Measurements from ENCODE around the gene CD68.
A peak's percentile ranks its signal among the peaks of the same experiment; 100 is the strongest.

Gene CD68

DNA sequence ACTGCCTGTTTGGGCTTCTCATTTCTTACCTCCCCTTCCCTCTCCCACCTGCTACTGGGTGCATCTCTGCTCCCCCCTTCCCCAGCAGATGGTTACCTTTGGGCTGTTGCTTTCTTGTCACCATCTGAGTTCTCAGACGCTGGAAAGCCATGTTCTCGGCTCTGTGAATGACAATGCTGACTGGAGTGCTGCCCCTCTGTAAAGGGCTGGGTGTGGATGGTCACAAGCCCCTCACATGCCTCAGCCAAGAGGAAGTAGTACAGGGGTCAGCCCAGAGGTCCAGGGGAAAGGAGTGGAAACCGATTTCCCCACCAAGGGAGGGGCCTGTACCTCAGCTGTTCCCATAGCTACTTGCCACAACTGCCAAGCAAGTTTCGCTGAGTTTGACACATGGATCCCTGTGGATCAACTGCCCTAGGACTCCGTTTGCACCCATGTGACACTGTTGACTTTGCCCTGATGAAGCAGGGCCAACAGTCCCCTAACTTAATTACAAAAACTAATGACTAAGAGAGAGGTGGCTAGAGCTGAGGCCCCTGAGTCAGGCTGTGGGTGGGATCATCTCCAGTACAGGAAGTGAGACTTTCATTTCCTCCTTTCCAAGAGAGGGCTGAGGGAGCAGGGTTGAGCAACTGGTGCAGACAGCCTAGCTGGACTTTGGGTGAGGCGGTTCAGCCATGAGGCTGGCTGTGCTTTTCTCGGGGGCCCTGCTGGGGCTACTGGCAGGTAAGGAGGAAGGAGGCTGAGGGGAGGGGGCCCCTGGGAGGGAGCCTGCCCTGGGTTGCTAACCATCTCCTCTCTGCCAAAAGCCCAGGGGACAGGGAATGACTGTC is at the start of gene CD68:
TSS of gene CD68 (plus strand) at position 638 of the 833 bp plus-strand sequence. CDS start at position 678, 40 bp downstream.
- DNase-seq, result peak; percentile 13

DNA sequence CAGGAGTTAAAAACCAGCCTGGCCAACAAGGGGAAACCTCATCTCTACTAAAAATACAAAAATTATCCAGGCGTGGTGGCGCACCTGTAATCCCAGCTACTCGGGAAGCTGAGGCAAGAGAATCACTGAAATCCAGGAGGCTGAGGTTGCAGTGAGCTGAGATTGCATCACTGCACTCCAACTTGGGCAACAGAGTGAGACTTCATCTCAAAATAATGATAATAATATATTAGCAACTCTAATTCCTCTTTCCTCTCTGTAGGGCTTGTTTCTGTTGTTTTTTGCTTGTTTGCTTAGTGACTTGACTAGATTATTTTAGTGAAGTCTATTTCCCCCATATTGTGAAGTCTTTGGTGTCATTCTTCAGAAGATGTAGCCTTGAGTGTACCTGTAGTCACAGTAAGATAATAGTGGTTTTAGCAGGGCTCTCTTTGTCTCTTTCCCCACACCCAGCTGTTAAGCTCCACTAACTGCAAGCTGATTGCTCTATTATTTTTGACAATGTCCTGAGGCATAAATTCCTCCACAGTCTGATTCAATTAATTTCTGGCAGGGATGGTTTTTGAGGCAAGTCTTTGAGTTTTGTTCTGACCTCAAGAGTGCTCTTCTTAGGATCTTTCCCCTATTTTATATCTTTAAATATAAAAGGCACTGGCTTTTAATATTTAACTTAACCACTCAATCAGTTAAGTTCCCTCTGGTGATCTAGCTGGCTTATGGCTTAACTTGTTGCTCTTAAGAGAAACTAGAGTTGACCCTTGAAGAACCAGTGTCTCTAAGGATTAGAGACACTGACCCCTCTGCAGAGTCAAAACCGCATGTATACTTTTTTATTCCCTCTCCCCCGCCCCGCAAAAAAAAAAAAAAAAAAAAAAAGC is 49.2 kb upstream of the CD68 start:
- DNase-seq, result no peak

DNA sequence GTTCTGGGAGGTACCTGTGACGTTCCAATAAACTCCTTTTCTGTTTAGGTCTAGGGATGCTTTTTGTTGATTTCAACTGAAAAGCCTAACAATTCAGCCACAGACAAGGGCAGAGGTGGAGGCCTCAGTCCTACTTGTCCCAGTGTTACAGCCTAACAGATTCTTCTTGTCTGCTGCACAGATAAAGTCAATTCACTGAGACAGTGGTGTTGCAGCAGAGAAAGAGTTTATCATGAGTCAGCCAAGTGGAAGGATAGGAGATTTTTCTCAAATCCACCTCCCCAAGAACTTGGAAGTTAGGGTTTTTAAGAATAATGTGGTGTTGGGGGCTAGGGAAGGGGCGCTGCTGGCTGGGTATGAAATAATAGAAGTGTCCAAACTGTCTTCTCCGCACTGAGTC is 41.4 kb upstream of the CD68 start:
- DNase-seq, result no peak

GRCh38 chr17:7538891-7539545 is 40.4 kb upstream of the CD68 start:
- DNase-seq, result no peak

GRCh38 chr17:7541074-7541621 is 38.3 kb upstream of the CD68 start:
- DNase-seq, result no peak

- no peak for DNase-seq
Observed at GRCh38 chr17:7544911-7545310, 34.5 kb upstream of the CD68 start.

DNA sequence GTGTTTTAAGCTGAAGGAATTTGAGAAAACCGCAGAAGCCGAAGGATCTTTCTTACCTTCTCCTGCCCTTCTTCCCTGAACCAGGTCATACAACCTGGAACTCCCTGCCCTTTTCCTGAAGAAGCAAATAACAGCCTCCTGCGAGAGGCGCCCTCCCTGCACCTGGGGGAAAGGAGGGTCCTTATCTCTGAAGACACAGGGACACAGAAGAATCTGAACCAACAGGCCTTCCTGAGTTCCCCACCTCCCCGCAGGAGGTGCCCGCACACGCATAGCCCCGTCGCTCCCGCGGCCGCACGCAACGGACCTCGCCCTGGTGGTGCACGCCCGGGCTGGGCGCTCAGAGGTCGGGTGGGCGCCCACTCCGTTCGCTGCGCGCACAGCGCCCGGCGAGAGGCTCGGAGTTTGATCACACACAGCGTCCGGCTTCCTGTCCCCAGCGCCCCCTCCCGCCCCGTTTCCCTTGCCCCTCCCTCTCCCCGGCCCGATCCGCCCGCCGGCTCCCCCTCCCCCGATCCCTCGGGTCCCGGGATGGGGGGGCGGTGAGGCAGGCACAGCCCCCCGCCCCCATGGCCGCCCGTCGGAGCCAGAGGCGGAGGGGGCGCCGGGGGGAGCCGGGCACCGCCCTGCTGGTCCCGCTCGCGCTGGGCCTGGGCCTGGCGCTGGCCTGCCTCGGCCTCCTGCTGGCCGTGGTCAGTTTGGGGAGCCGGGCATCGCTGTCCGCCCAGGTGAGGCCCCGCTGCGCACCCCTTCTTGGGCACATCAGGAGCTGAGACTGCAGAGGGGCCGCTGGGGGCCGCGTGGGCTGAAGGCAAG is 30.6 kb upstream of the CD68 start, which contains the start of gene TNFSF12:
TSS of gene TNFSF12 (plus strand) at position 474 of the 816 bp plus-strand sequence. CDS start at position 570, 96 bp downstream.
- DNase-seq, result no peak

DNA sequence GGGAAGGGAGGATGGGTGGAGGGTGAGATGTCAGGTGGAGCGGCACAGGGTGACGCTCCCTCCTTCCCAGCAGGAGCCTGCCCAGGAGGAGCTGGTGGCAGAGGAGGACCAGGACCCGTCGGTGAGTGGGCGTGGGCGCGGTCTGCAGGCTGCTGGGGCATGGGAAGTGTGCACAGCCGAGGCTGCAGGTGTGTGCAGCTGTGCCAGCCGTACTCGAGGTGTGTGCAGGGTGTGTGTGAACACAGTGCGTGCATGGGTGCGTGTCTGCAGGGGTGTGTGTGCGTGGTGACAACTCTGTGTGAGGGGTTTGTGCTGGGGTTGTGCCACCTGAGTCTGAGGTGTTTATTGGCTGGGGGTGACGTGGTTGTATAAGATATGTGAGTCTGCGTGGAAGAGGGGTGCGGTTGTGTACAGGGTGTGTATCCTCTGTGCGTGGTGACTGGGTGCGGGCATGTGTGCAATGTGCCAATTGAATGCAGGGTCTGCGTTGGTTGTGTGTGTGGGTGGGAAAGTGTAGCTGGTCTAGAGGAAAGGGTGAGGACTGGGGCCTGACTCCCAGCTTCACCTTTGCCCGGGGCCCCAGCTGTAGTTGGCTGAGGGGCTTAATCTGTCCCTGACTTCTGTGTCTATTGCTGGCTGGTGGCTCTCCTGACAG is 29.9 kb upstream of the CD68 start:
- DNase-seq, result no peak

GRCh38 chr17:7550344-7550743 is 29.1 kb upstream of the CD68 start:
- no peak for DNase-seq

DNA sequence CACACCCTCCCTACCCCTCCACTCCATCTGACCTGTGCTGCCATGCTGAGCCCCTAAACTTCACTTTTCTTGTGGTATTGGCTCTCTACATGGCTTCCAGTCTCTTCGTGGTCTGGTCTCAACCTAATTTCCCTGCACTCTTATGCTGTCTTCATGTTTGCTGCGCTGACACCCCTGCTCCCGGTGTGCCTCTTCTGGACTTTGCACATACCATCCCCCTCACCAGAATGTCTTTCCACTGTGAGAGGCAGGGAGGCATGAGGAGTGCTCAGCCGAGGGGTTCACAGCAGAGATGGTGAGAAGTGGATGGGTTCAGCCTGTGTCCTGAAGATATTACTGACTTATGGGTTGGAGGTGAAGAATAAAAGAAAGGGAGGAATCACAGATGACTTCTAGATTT is 28.0 kb upstream of the CD68 start:
- DNase-seq, result no peak

DNA sequence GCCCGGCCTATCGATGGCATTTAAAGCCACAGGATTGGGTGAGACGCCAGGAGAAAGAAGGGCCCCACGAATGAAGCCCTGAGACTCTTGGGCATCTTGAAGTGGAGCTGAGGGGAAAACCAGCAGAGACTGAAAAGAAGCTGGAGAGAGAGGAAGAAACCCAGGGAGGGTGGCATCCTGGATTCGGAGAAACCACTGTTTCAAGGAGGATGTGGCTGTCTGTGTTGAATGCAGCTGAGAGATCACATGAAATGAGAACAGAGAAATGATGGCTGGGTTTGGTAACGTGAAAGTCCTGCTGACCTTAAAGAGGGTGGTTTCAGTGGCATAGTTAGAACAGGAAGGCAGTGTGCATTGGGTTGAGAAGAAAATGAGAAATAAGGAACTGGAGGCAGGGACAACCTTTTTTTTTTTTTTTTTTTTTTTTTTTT is 26.8 kb upstream of the CD68 start:
- no peak for DNase-seq

GRCh38 chr17:7553356-7553755 is 26.1 kb upstream of the CD68 start:
- DNase-seq, result no peak

GRCh38 chr17:7555320-7555948 is 24.0 kb upstream of the CD68 start:
- DNase-seq, result no peak

GRCh38 chr17:7556627-7557026 is 22.8 kb upstream of the CD68 start:
- no peak for DNase-seq

DNA sequence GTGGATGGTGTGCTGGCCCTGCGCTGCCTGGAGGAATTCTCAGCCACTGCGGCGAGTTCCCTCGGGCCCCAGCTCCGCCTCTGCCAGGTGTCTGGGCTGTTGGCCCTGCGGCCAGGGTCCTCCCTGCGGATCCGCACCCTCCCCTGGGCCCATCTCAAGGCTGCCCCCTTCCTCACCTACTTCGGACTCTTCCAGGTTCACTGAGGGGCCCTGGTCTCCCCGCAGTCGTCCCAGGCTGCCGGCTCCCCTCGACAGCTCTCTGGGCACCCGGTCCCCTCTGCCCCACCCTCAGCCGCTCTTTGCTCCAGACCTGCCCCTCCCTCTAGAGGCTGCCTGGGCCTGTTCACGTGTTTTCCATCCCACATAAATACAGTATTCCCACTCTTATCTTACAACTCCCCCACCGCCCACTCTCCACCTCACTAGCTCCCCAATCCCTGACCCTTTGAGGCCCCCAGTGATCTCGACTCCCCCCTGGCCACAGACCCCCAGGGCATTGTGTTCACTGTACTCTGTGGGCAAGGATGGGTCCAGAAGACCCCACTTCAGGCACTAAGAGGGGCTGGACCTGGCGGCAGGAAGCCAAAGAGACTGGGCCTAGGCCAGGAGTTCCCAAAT is 22.2 kb upstream of the CD68 start:
- DNase-seq, result no peak

DNA sequence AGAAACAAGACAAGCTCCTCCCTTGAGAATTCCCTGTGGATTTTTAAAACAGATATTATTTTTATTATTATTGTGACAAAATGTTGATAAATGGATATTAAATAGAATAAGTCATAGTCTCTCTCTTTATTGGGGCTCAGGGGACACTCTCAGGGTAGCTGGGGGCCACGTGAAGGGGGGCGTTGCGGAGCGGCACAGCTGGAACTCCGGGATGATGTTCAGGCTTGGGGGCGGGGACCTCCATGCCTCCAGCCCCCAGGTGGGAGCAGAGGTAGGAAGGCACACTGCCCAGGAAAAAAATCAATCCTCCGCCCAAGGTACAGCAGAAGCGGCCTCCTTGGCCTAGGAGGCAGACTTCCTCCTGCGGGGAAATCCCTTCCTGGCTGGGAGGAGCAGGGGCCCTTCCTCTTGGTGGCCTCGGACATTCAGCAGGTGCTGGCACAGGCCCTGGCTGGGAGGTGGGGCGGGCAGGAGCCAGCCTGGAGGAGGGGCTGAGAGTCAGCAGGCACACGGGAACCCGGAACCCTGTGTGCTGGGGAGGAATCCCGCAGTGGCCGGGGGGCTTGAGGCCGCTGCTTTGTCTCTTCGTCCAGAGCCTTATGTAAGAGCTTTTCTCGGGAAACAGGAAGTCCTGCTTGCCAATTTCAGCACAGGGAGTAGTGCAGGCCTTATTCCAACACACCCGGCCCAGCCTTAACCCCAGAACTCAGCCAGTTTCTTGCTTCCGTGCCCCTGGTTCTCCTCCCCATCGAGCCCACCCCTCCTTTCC is 21.5 kb upstream of the CD68 start:
- DNase-seq, result peak; percentile 85

GRCh38 chr17:7558544-7559319 is 20.7 kb upstream of the CD68 start, which contains the start of gene TNFSF13:
TNFSF13 (plus strand) TSS chr17:7558750; CDS start chr17:7559040, 290 bp downstream.
- no peak for DNase-seq

DNA sequence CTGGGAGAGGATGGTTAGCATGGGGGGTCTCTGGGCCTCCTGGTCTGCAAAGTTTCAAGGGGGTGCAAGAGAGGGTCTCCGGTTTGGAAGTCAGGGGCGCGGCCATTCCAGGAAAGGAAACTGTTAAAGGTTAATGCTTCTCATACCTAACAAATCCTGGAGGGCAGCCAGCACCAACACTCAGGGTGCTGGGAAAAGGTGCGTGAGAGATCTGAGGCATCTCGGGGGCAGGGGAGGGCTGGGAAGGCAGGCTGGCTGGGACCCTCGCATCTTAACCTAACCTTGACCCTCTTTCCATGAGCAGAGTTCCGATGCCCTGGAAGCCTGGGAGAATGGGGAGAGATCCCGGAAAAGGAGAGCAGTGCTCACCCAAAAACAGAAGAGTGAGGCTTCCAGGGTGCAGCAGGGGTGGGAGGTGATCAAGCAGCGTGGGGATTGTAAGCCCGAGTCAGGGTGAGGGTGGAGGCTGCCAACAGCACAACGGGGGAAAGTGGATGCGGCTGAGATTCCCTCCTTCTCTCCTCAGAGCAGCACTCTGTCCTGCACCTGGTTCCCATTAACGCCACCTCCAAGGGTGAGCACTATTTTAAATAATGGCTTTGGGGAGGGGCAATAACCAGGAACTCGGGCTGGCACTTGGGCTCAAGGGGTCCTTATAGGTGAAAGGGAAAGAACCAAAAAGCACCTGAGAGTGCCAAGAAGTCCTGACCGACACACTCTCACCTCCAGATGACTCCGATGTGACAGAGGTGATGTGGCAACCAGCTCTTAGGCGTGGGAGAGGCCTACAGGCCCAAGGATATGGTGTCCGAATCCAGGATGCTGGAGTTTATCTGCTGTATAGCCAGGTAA is 19.9 kb upstream of the CD68 start:
- DNase-seq, result no peak
